PC-3 (cell line): ENCODE measurements around the gene RNF212B. TPM values are rescaled to one million over a fixed set of nuclear protein-coding genes. Genes with fewer than 3 reads are reported as not detected.

Experiments
- ATAC-seq: fragments of 200-7000 bp; cut with Tn5 transposase; 2 replicates; pipeline ENCODE4 v1.9.1; 2020; ENCODE audit warnings: mild to moderate bottlenecking, moderate library complexity
- BruUV-seq: library from RNA; stranded (reverse); fragments of 400-500 nt; replicated peaks from 2 replicates; lab custom pipeline; 2021; lab: Mats Ljungman, UMichigan
- CTCF ChIA-PET: fragments of 300-600 bp; sonication (Branson Sonifier 250); formaldehyde crosslinking; loops from one replicate; lab custom pipeline; 2022; ENCODE audit warnings: antibody characterized with exemption; lab: Charles Lee
- POLR2A ChIA-PET: fragments of 300-600 bp; sonication (Branson Sonifier 250); formaldehyde crosslinking; loops from one replicate; lab custom pipeline; 2022; ENCODE audit warnings: antibody characterized with exemption; ENCODE audit not compliant: unreplicated experiment; lab: Charles Lee
- DNase-seq: peaks from one replicate; pipeline ENCODE4 v3.0.0-alpha.2; 2015
- H2AFZ ChIP-seq: fragments of 300-600 bp; sonication (generic); 2 replicates; pipeline ENCODE4 v1.6.0; 2016; ENCODE audit warnings: antibody characterized with exemption, low read length
- H3F3A ChIP-seq: fragments of 300-600 bp; sonication (generic); one replicate; pipeline ENCODE4 v1.6.0; 2017; ENCODE audit warnings: antibody characterized with exemption, low read length, control low read depth, mild to moderate bottlenecking; ENCODE audit not compliant: unreplicated experiment
- H3K27ac ChIP-seq: fragments of 300-600 bp; sonication (generic); 2 replicates; pipeline ENCODE4 v1.5.1; 2016; ENCODE audit warnings: mild to moderate bottlenecking, low read length
- H3K27me3 ChIP-seq: fragments of 300-600 bp; sonication (generic); 2 replicates; pipeline ENCODE4 v1.6.1; 2016; ENCODE audit warnings: low read length, mixed read lengths
- H3K36me3 ChIP-seq: fragments of 300-600 bp; sonication (generic); 2 replicates; pipeline ENCODE4 v1.6.1; 2016; ENCODE audit warnings: low read depth, mixed run types, low read length, mixed read lengths
- H3K4me1 ChIP-seq: fragments of 300-600 bp; sonication (generic); 2 replicates; pipeline ENCODE4 v1.5.1; 2016; ENCODE audit warnings: low read length; ENCODE audit not compliant: insufficient read depth
- H3K4me2 ChIP-seq: fragments of 300-600 bp; sonication (generic); 2 replicates; pipeline ENCODE4 v1.6.0; 2016; ENCODE audit warnings: low read length
- H3K4me3 ChIP-seq: fragments of 300-600 bp; sonication (generic); 2 replicates; pipeline ENCODE4 v1.5.1; 2016; ENCODE audit warnings: mild to moderate bottlenecking, low read length, mixed read lengths
- H3K79me2 ChIP-seq: fragments of 300-600 bp; sonication (generic); 2 replicates; pipeline ENCODE4 v1.6.1; 2017; ENCODE audit warnings: low read length, mixed read lengths
- H3K9ac ChIP-seq: fragments of 300-600 bp; sonication (generic); 2 replicates; pipeline ENCODE4 v1.6.0; 2016; ENCODE audit warnings: mild to moderate bottlenecking, low read length
- H3K9me2 ChIP-seq: fragments of 300-600 bp; sonication (generic); replicated peaks from 2 replicates; pipeline ENCODE4 v1.6.1; 2016; ENCODE audit warnings: mixed run types, low read length, mixed read lengths
- H3K9me3 ChIP-seq: fragments of 300-600 bp; sonication (generic); 2 replicates; pipeline ENCODE4 v1.6.1; 2016; ENCODE audit warnings: low read length, mixed read lengths
- H4K20me1 ChIP-seq: fragments of 300-600 bp; sonication (generic); 2 replicates; pipeline ENCODE4 v1.6.1; 2016; ENCODE audit warnings: low read length, mixed read lengths
- EZH2 ChIP-seq: fragments of 300-600 bp; sonication (generic); IDR thresholded peaks from one replicate; pipeline ENCODE4 v1.6.1; 2017; ENCODE audit warnings: antibody characterized with exemption, mild to moderate bottlenecking, low read length; ENCODE audit not compliant: unreplicated experiment
- EZH2phosphoT487 ChIP-seq: fragments of 300-600 bp; sonication (generic); IDR thresholded peaks from 2 replicates; pipeline ENCODE4 v1.6.1; 2018; ENCODE audit warnings: mild to moderate bottlenecking, antibody characterized with exemption, low read length, borderline replicate concordance
- intact Hi-C: fragments of 100-400 bp; cut with micrococcal nuclease; formaldehyde crosslinking; loops from 2 replicates; pipeline ENCODE4 v1.9.0; 2023
- total RNA-seq: library from RNA; depleted of rRNA; stranded (reverse); fragments of >200 nt; gene quantifications from 2 replicates; pipeline ENCODE4 v1.2.3, GENCODE V29; 2014
- TF ChIP-seq, protein P1 (sequence below): fragments of 300-600 bp; sonication (generic); conservative IDR thresholded peaks from 2 replicates; pipeline ENCODE4 v1.5.1; 2017; ENCODE audit warnings: antibody characterized with exemption, low read depth, mild to moderate bottlenecking, low read length

The RNF212B gene
- total RNA-seq, 1 experiment from 2014 or later = not detected

DNA sequence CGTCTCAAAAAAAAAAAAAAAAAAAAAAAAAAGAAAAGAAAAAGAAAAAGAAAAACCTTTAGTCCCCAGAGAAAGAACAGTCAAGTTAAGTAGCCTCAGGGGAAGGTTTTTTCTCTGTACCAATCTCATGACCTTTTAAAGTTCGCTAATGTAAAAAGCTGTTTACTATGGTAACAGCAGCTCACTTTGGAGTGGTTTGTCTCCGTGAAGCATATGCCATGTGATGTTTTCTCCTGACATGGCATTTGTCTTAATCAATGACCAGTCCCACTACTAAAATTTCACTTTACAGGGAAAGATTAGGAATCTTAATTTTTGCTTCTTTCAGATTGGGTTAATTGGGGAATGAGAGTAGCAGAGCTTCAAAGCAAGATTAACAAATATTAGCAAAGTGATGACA lies 4.3 kb downstream of the RNF212B start:
- ChIA-PET POLR2A (no interaction called here), CTCF (no interaction called here)
- BruUV-seq = no TSS peak
- Histone ChIP-seq H3K27me3 (peaks cover 34% of the 10 kb centered on the region; the same call in 1 of the 2 replicates), H3F3A (no peaks in the 10 kb centered on the region), H3K9me2 (no peaks in the 10 kb centered on the region), H3K27ac (no peak overlapping the region), H3K9ac (no peak overlapping the region), H2AFZ (no peak overlapping the region), H3K4me1 (no peaks in the 10 kb centered on the region), H3K36me3 (no peaks in the 10 kb centered on the region), H3K9me3 (no peaks in the 10 kb centered on the region), H3K4me3 (no peak overlapping the region), H3K79me2 (no peaks in the 10 kb centered on the region), H3K4me2 (no peak overlapping the region), H4K20me1 (no peaks in the 10 kb centered on the region)
- no peak for ATAC-seq
- TF ChIP-seq, protein P1, sequence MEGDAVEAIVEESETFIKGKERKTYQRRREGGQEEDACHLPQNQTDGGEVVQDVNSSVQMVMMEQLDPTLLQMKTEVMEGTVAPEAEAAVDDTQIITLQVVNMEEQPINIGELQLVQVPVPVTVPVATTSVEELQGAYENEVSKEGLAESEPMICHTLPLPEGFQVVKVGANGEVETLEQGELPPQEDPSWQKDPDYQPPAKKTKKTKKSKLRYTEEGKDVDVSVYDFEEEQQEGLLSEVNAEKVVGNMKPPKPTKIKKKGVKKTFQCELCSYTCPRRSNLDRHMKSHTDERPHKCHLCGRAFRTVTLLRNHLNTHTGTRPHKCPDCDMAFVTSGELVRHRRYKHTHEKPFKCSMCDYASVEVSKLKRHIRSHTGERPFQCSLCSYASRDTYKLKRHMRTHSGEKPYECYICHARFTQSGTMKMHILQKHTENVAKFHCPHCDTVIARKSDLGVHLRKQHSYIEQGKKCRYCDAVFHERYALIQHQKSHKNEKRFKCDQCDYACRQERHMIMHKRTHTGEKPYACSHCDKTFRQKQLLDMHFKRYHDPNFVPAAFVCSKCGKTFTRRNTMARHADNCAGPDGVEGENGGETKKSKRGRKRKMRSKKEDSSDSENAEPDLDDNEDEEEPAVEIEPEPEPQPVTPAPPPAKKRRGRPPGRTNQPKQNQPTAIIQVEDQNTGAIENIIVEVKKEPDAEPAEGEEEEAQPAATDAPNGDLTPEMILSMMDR = no peak
- TF ChIP-seq EZH2phosphoT487 = no peak
- no peak for TF ChIP-seq EZH2
- no peak for DNase-seq
- intact Hi-C loops = no loop called here

DNA sequence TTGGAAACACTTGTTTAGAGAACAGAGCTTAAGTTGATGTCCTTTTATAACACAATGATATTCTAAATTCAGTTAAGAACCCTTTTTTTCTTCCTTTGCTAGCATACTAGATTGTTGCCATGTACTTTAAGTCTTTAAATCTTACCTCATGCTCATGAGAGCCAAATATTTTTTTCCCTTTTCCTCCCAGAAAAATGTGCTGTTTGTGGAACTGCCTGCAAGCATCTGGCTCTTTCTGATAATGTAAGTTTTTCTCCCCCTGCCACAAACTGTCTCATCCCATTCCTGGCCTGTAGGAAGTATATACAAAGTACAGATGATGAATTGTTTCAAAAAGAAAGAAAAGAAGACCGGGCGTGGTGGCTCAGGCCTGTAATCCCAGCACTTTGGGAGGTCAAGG lies 5.3 kb downstream of the RNF212B start:
- no TSS peak for BruUV-seq
- CTCF ChIA-PET = no interaction called here

DNA sequence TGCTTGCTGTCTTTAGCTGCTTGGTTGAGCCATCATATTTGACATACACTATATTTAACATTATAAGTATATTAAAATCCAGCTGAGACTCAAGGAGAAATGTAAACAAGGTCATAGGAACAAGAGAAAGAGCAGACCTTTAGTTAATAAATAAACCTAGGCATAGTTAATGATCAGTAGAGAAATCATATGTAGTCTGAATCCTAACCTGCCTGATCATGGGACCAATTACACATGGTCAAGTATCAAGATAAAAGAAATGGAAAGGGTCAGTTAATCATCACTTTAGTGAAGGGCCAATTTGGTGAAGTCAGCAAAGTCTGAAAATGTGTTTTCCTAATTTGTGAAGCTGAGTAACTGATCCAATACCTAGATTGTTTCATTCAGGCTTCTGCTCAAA lies 7.5 kb downstream of the RNF212B start:
- ATAC-seq (no peak), DNase-seq (no peak)
- ChIA-PET CTCF (no interaction called here), POLR2A (interaction anchor here (0.6 kb wide), 1 partner anchor 55 kb away, joined by 3 read pairs; no protein-coding TSS in a partner anchor)
- H3K4me3 ChIP-seq = no peak overlapping the region
- TF ChIP-seq EZH2 (no peak), EZH2phosphoT487 (no peak)
- TF ChIP-seq, protein P1 = no peak
- peaks cover 35% of the 10 kb centered on the region; the same call in 1 of the 2 replicates for H3K27me3 ChIP-seq
- no peaks in the 10 kb centered on the region for H3K9me3 ChIP-seq
- no peaks in the 10 kb centered on the region for H3K79me2 ChIP-seq
- H3K27ac ChIP-seq = no peak overlapping the region
- H3K9ac ChIP-seq = no peak overlapping the region
- H3K4me2 ChIP-seq = no peak overlapping the region
- H2AFZ ChIP-seq = no peak overlapping the region
- H3K9me2 ChIP-seq = no peaks in the 10 kb centered on the region
- H4K20me1 ChIP-seq = no peaks in the 10 kb centered on the region
- no peaks in the 10 kb centered on the region for H3K4me1 ChIP-seq
- H3K36me3 ChIP-seq = no peaks in the 10 kb centered on the region
- BruUV-seq = no TSS peak
- no peaks in the 10 kb centered on the region for H3F3A ChIP-seq
- intact Hi-C loops = no loop called here

More for the DNA sequence above, 5.3 kb downstream of the RNF212B start:
- Histone ChIP-seq H3K4me2 (no peak overlapping the region), H3K27ac (no peak overlapping the region), H3K36me3 (no peaks in the 10 kb centered on the region), H3K27me3 (peaks cover 34% of the 10 kb centered on the region; the same call in 1 of the 2 replicates), H3K79me2 (no peaks in the 10 kb centered on the region), H3K4me3 (no peak overlapping the region), H3K4me1 (no peaks in the 10 kb centered on the region), H4K20me1 (no peaks in the 10 kb centered on the region), H3F3A (no peaks in the 10 kb centered on the region), H3K9ac (no peak overlapping the region), H3K9me2 (no peaks in the 10 kb centered on the region), H3K9me3 (no peaks in the 10 kb centered on the region), H2AFZ (no peak overlapping the region)
- DNase-seq (no peak), ATAC-seq (no peak)
- intact Hi-C loops = no loop called here
- TF ChIP-seq EZH2phosphoT487 = no peak
- TF ChIP-seq, protein P1 = no peak
- TF ChIP-seq EZH2 = no peak
- POLR2A ChIA-PET = no interaction called here
